Breast epithelium (tissue), 3 donors: Measurements from ENCODE around the gene SAMD8.

Source experiments
- CTCF ChIP-seq, 3 donors: fragments of 450-650 bp; IDR thresholded peaks; one replicate each; pipeline ENCODE4 v1.5.1; 2016 to 2017; ENCODE audit warnings: antibody characterized with exemption in 3 of 3, mild to moderate bottlenecking in 3 of 3, moderate library complexity in 3 of 3
- POLR2A ChIP-seq: fragments of 450-650 bp; IDR thresholded peaks from one replicate; pipeline ENCODE4 v1.6.1; 2016; ENCODE audit warnings: antibody characterized with exemption, mild to moderate bottlenecking, moderate library complexity
- POLR2AphosphoS5 ChIP-seq, 3 donors: sonication (generic); formaldehyde crosslinking; IDR thresholded peaks; one replicate each; pipeline ENCODE4 v1.6.1; 2017; ENCODE audit warnings: antibody characterized with exemption in 3 of 3

DNA sequence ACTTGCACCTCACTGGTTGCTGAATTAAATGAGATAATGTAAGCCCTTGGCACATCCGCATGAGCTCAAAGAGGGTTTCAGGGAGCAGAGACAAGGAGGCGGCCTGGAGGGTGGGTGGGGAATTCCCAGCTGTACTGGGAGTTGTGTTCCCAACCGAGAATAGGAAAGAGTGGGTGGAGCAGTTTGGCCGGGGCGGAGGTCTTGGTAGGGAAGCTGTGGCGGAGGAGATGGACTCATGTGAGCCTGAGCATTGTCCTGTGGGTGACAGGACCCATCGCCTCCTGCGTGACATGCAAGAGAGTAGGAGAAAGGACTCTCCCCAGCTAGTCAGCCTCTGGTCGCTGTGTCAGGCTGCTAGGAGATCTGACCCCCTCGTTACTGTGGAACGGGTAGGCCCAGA is 41.0 kb upstream of the SAMD8 start:
- TF ChIP-seq CTCF (IDR thresholded peaks at IDR 0.05) = no peak
- no peak for TF ChIP-seq POLR2A
- no peak for TF ChIP-seq POLR2AphosphoS5 (IDR thresholded peaks at IDR 0.05)
